Ovary (tissue), 3 donors: ENCODE data around the gene CDK19.

Experiments used
- EP300 ChIP-seq: sonication (generic); formaldehyde crosslinking; IDR thresholded peaks from one replicate; pipeline ENCODE4 v1.6.1; 2017; ENCODE audit warnings: antibody characterized with exemption
- POLR2A ChIP-seq: fragments of 450-650 bp; IDR thresholded peaks from one replicate; pipeline ENCODE4 v1.6.1; 2017; ENCODE audit warnings: antibody characterized with exemption, mild to moderate bottlenecking, moderate library complexity
- TF ChIP-seq, protein P1 (sequence below), 3 donors: fragments of 450-650 bp in 2 of 3; fragments of 200-600 bp in 1 of 3; IDR thresholded peaks; one replicate each; pipeline versions ENCODE4 v1.5.1 to v1.8.0; 2016 to 2022; ENCODE audit warnings: antibody characterized with exemption in 3 of 3, mild to moderate bottlenecking in 1 of 3
- donor health status: DM: no; HTN: no; CAD: no.

DNA sequence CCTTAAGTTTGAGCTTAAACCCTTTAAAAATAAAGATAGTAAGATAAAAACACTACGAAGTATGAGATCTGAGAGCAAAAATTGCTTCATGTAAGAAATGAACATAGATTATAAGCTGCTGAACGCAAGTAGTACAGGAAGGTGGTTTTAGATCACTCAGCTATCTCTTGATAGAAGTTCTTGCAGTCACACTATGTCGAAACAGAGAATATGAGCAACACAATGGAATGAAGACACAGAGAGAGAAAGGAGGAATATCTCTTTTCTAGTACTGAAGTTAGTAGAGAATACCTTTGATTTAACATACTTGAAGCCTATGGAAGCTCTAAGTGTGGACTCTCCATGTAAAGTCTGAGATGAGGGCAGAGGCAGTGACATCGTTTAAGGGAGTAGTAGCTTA is 162.7 kb downstream of the CDK19 start:
- TF ChIP-seq POLR2A (no peak), EP300 (no peak)
- TF ChIP-seq, protein P1, sequence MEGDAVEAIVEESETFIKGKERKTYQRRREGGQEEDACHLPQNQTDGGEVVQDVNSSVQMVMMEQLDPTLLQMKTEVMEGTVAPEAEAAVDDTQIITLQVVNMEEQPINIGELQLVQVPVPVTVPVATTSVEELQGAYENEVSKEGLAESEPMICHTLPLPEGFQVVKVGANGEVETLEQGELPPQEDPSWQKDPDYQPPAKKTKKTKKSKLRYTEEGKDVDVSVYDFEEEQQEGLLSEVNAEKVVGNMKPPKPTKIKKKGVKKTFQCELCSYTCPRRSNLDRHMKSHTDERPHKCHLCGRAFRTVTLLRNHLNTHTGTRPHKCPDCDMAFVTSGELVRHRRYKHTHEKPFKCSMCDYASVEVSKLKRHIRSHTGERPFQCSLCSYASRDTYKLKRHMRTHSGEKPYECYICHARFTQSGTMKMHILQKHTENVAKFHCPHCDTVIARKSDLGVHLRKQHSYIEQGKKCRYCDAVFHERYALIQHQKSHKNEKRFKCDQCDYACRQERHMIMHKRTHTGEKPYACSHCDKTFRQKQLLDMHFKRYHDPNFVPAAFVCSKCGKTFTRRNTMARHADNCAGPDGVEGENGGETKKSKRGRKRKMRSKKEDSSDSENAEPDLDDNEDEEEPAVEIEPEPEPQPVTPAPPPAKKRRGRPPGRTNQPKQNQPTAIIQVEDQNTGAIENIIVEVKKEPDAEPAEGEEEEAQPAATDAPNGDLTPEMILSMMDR (IDR thresholded peaks at IDR 0.05): no peak
